Endothelial cell of umbilical vein (primary cell): ENCODE measurements around the gene ZNF609. TPM values are rescaled to one million over a fixed set of nuclear protein-coding genes. Genes with fewer than 3 reads are reported as not detected.

Source experiments
- BruUV-seq: library from RNA; stranded (reverse); fragments of 400-500 nt; replicated peaks from 2 replicates; lab custom pipeline; 2021; lab: Mats Ljungman, UMichigan
- CTCF ChIA-PET: fragments of 300-600, 350-600 bp; sonication (Branson Sonifier 250); formaldehyde crosslinking; loops from one replicate; lab custom pipeline; 2021; ENCODE audit warnings: antibody characterized with exemption, inconsistent platforms; lab: Charles Lee
- POLR2A ChIA-PET: fragments of 300-600, 350-600 bp; sonication (Branson Sonifier 250); formaldehyde crosslinking; loops from one replicate; lab custom pipeline; 2021; ENCODE audit warnings: antibody characterized with exemption, inconsistent platforms; lab: Charles Lee
- DNase-seq: peaks from one replicate; pipeline ENCODE4 v3.0.0-alpha.2; 2011; ENCODE audit warnings: low read depth, low spot score
- FAIRE-seq: peaks from 2 replicates; lab custom pipeline; 2011; peaks lifted over from hg19 to GRCh38; lab: Jason Lieb, UNC
- H2AFZ ChIP-seq: 2 replicates; pipeline ENCODE4 v1.6.0; 2012; ENCODE audit warnings: low read depth, low read length, control low read depth, inconsistent platforms
- H3K27ac ChIP-seq: 2 replicates; pipeline ENCODE4 v1.5.1; 2011; ENCODE audit warnings: low read depth, mild to moderate bottlenecking, control low read depth, low read length, moderate library complexity; ENCODE audit not compliant: insufficient read depth
- H3K27me3 ChIP-seq, 2 experiments: 2 replicates each; pipeline versions ENCODE4 v1.6.0 to v1.6.1; 2011; ENCODE audit warnings: low read length in 2 of 2, mixed read lengths in 1 of 2; ENCODE audit not compliant: control insufficient read depth in 2 of 2, insufficient read depth in 2 of 2
- H3K36me3 ChIP-seq, 2 experiments: 2 replicates in 1 of 2; 3 replicates in 1 of 2; pipeline ENCODE4 v1.5.1; 2011; ENCODE audit warnings: low read length in 2 of 2, mild to moderate bottlenecking in 1 of 2, moderate library complexity in 1 of 2; ENCODE audit not compliant: control insufficient read depth in 2 of 2, insufficient read depth in 2 of 2; ENCODE audit errors: extremely low read depth in 1 of 2
- H3K4me1 ChIP-seq: 3 replicates; pipeline ENCODE4 v1.5.1; 2011; ENCODE audit warnings: mild to moderate bottlenecking, low read length; ENCODE audit not compliant: control insufficient read depth, insufficient read depth; ENCODE audit errors: extremely low read depth
- H3K4me2 ChIP-seq: 2 replicates; pipeline ENCODE4 v1.6.1; 2011; ENCODE audit warnings: low read length, control low read depth, mixed read lengths; ENCODE audit not compliant: insufficient read depth
- H3K4me3 ChIP-seq, 3 experiments: fragments of 200-600 bp in 1 of 3; sonication (generic), shearing (Covaris generic) in 1 of 3; replicated peaks in 1 of 3; 2 replicates each; pipeline ENCODE4 v1.5.1; 2011 to 2016; ENCODE audit warnings: control low read depth in 3 of 3, low read length in 3 of 3, mild to moderate bottlenecking in 2 of 3, inconsistent platforms in 1 of 3, low read depth in 1 of 3, moderate library complexity in 1 of 3; ENCODE audit not compliant: insufficient read depth in 1 of 3
- H3K79me2 ChIP-seq: 2 replicates; pipeline ENCODE4 v1.6.0; 2012; ENCODE audit warnings: low read length, inconsistent platforms; ENCODE audit not compliant: control insufficient read depth, insufficient read depth
- H3K9ac ChIP-seq: replicated peaks from 2 replicates; pipeline ENCODE3; 2011; ENCODE audit warnings: low read length, control low read depth; ENCODE audit not compliant: insufficient read depth; ENCODE audit errors: extremely low read depth
- H3K9me1 ChIP-seq: replicated peaks from 3 replicates; pipeline ENCODE4 v1.6.0; 2011; ENCODE audit warnings: mild to moderate bottlenecking, low read length; ENCODE audit not compliant: control insufficient read depth, insufficient read depth; ENCODE audit errors: extremely low read depth
- H3K9me3 ChIP-seq: replicated peaks from 2 replicates; pipeline ENCODE4 v1.5.1; 2012; ENCODE audit warnings: low read length, inconsistent platforms; ENCODE audit not compliant: control insufficient read depth, insufficient read depth
- H4K20me1 ChIP-seq: replicated peaks from 2 replicates; pipeline ENCODE3; 2011; ENCODE audit warnings: mild to moderate bottlenecking, low read length; ENCODE audit not compliant: control insufficient read depth, insufficient read depth; ENCODE audit errors: extremely low read depth
- EZH2 ChIP-seq: IDR thresholded peaks from 2 replicates; pipeline ENCODE4 v1.6.1; 2012; ENCODE audit warnings: borderline replicate concordance, low read depth, mild to moderate bottlenecking, moderate library complexity, low read length, inconsistent platforms; ENCODE audit not compliant: severe bottlenecking
- FOS ChIP-seq: IDR thresholded peaks from 2 replicates; pipeline ENCODE4 v1.6.1; 2011; ENCODE audit warnings: mild to moderate bottlenecking, low read length, moderate library complexity, borderline replicate concordance; ENCODE audit not compliant: insufficient read depth
- GATA2 ChIP-seq: IDR thresholded peaks from 2 replicates; pipeline ENCODE4 v1.7.0; 2011; ENCODE audit warnings: low read depth, mild to moderate bottlenecking, moderate library complexity, mixed read lengths, low read length; ENCODE audit not compliant: insufficient read length, insufficient read depth
- JUN ChIP-seq: IDR thresholded peaks from 2 replicates; pipeline ENCODE4 v1.6.1; 2011; ENCODE audit warnings: borderline replicate concordance, low read depth; ENCODE audit not compliant: insufficient read length, insufficient read depth
- MYC ChIP-seq: IDR thresholded peaks from one replicate; pipeline ENCODE4 v1.6.1; 2011; ENCODE audit warnings: mild to moderate bottlenecking, low read depth, low read length
- POLR2A ChIP-seq: IDR thresholded peaks from 2 replicates; pipeline ENCODE4 v1.6.1; 2012; ENCODE audit warnings: low read depth, mild to moderate bottlenecking, control low read depth, low read length
- POLR2AphosphoS5 ChIP-seq: IDR thresholded peaks from 2 replicates; pipeline ENCODE4 v1.6.1; 2012; ENCODE audit warnings: low read depth, mild to moderate bottlenecking, control low read depth, low read length, moderate library complexity; ENCODE audit not compliant: insufficient read depth
- dilution Hi-C: fragments of 300-500 bp; cut with MboI; formaldehyde crosslinking; loops from one replicate; pipeline ENCODE4 v1.15.0; 2019; ENCODE audit warnings: low sequenced_read_pairs; ENCODE audit not compliant: extremely low pct_ligation_motif_present
- intact Hi-C: fragments of 100-400 bp; cut with micrococcal nuclease; formaldehyde crosslinking; loops from one replicate; pipeline ENCODE4 v1.10.0; 2022
- polyA plus RNA-seq, 4 experiments: library from polyadenylated mRNA; depleted of rRNA in 3 of 4; stranded (reverse) in 3 of 4; unstranded in 1 of 4; fragments of >200 nt; gene quantifications; 2 replicates each; pipeline versions ENCODE4 v1.2.1 to v1.2.3, GENCODE V29; 2011 to 2012; ENCODE audit warnings: missing spikeins in 1 of 4
- total RNA-seq: library from RNA; stranded (reverse); gene quantifications from 2 replicates; pipeline ENCODE4 v1.2.3, GENCODE V29; 2021
- TF ChIP-seq, protein P1 (sequence below): IDR thresholded peaks from 2 replicates; pipeline ENCODE4 v1.6.1; 2011; ENCODE audit not compliant: insufficient read depth, insufficient read length
- TF ChIP-seq, protein P2 (sequence below), 2 donors: IDR thresholded peaks; 1 replicate in 1 of 2; 2 replicates in 1 of 2; pipeline ENCODE4 v1.5.1; 2011; ENCODE audit warnings: low read length in 2 of 2, mild to moderate bottlenecking in 2 of 2, moderate library complexity in 2 of 2, control low read depth in 1 of 2, inconsistent platforms in 1 of 2, low read depth in 1 of 2; ENCODE audit not compliant: insufficient read depth in 1 of 2; ENCODE audit errors: extremely low read depth in 1 of 2

The ZNF609 gene
- total and polyA plus RNA-seq, 2 donors (not counting 3 experiments of a cell fraction or from before 2014, with no cell fraction given): 18.2 to 49.6 TPM

DNA sequence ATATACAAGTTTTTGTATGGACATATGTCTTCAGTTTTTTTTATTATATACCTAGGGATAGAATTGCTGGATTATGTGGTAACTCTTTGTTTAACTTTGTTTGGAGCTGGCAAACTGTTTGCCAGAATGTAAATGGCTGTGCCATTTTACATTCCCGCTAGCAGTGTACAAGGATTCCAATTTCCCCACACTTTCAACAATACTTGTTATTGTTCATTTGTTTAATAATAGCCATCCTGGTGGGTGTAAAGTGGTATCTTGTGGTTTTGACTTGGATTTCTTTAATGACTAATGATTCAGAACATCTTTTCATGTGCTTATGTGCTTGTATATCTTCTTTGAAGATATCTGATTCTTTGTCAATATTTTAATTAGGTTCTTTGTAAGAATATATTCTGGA, 64.4 kb downstream of the ZNF609 start:
- H3K4me1 ChIP-seq: peaks cover 38% of the 10 kb centered on the region
- no peak overlapping the region for H3K9ac ChIP-seq
- ChIA-PET POLR2A (interaction anchor here (0.7 kb wide), 1 partner anchor 109 kb away, joined by 3 read pairs; no protein-coding TSS in a partner anchor), CTCF (no interaction called here)
- peaks cover 4% of the 10 kb centered on the region for H4K20me1 ChIP-seq
- no peak overlapping the region for H3K4me2 ChIP-seq
- dilution Hi-C loops (no loop called here), intact Hi-C loops (no loop called here)
- H3K27me3 ChIP-seq: no peaks in the 10 kb centered on the region
- H3K4me3 ChIP-seq: no peak overlapping the region
- no peak for FAIRE-seq
- H3K79me2 ChIP-seq: peaks cover 89% of the 10 kb centered on the region
- BruUV-seq: no TSS peak
- TF ChIP-seq, protein P1, sequence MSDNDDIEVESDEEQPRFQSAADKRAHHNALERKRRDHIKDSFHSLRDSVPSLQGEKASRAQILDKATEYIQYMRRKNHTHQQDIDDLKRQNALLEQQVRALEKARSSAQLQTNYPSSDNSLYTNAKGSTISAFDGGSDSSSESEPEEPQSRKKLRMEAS: no peak
- TF ChIP-seq MYC: no peak
- no peak for TF ChIP-seq EZH2
- no peak for TF ChIP-seq JUN
- TF ChIP-seq POLR2AphosphoS5: no peak
- no peak for TF ChIP-seq POLR2A
- TF ChIP-seq, protein P2, sequence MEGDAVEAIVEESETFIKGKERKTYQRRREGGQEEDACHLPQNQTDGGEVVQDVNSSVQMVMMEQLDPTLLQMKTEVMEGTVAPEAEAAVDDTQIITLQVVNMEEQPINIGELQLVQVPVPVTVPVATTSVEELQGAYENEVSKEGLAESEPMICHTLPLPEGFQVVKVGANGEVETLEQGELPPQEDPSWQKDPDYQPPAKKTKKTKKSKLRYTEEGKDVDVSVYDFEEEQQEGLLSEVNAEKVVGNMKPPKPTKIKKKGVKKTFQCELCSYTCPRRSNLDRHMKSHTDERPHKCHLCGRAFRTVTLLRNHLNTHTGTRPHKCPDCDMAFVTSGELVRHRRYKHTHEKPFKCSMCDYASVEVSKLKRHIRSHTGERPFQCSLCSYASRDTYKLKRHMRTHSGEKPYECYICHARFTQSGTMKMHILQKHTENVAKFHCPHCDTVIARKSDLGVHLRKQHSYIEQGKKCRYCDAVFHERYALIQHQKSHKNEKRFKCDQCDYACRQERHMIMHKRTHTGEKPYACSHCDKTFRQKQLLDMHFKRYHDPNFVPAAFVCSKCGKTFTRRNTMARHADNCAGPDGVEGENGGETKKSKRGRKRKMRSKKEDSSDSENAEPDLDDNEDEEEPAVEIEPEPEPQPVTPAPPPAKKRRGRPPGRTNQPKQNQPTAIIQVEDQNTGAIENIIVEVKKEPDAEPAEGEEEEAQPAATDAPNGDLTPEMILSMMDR (IDR thresholded peaks at IDR 0.05; ENCODE audit: extremely low read depth in 1 of 2, insufficient read depth in 1 of 2, low read depth in 1 of 2, low read length in 2 of 2): no peak
- TF ChIP-seq FOS: no peak
- TF ChIP-seq GATA2: no peak
- no peak for DNase-seq
- H3K36me3 ChIP-seq: peaks cover 0 to 12% of the 10 kb centered on the region in 2 experiments
- H3K9me3 ChIP-seq: no peaks in the 10 kb centered on the region
- H3K9me1 ChIP-seq: no peaks in the 10 kb centered on the region
- no peak overlapping the region for H2AFZ ChIP-seq
- H3K27ac ChIP-seq: no peak overlapping the region
